ENCODE data around the gene MOGAT3.

MOGAT3 gene

DNA sequence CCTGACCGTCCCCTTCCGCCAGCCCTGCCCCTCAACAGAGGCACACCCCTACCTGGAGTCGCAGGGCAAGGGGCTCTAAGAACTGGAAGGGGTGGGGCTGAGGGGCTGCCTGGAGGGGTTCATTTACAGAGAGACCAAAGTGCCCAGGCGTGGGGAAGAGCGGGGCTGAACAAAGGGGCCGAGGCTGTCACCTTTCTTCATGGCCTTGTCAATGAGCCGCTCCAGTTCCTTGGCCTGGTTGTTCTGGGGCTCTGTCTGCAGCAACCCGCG, 39.0 kb upstream of the MOGAT3 start:
- H3K4me3 ChIP-seq (ENCODE audit: low read length) = no peak overlapping the region

DNA sequence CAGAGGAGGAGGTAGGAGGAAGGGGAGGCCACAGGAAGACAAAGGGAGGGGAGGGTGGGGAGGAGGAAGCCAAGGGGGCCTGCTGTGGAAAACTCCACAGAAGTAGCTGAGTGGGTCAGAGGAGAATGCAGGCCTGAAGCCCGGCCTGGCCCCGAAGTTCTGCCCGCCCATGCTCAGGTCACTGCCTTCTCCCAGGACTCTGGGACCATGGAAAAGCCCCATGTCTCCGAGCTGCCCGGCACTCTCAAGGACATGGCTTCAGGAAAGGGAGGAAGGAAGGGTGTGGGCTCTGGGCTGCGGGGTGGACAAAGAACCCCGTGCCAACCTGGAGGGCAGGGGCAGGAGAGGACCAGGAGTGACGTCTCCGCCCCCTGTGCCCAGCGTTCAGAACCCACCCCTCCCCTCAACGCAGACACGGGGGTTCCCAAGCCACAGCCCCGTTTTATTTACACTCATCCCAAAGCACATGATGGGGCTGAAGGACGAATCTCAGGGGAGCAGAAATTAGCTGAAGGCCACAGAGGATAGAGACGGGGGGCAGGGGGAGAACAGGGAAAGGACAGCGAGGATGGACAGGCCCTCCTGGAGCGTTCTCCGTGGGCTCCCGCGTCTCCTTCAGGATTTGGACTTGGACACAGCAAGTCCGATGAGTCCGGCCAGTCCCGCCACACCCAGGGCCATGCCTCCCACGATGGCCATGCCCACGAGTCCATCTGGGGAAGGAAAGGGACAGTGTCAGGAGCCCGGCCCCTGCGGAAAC, 38.5 kb upstream of the MOGAT3 start:
- no peaks in the 10 kb centered on the region for H3K27me3 ChIP-seq (ENCODE audit: control insufficient read depth, low read length)
- TF ChIP-seq CTCF (IDR thresholded peaks at IDR 0.05; ENCODE audit: low read depth, low read length, poor library complexity, severe bottlenecking) = no peak
- TF ChIP-seq EZH2phosphoT487 (IDR thresholded peaks at IDR 0.05; ENCODE audit: borderline replicate concordance, low read length) = no peak
- H3K4me2 ChIP-seq (ENCODE audit: low read length) = no peak overlapping the region
- peaks cover 9% of the 10 kb centered on the region for H3K4me1 ChIP-seq (ENCODE audit: control insufficient read depth, low read length)
- H3K9me2 ChIP-seq (replicated peaks; ENCODE audit: control insufficient read depth, low read length) = no peaks in the 10 kb centered on the region
- H3K79me2 ChIP-seq (ENCODE audit: control insufficient read depth, low read length) = peaks cover 33% of the 10 kb centered on the region
- no peak overlapping the region for H3K4me3 ChIP-seq (ENCODE audit: low read length)
- no peak overlapping the region for H3K27ac ChIP-seq (ENCODE audit: low read depth, low read length)
- H4K20me1 ChIP-seq (ENCODE audit: control insufficient read depth, insufficient read depth, low read depth, low read length) = peaks cover 11% of the 10 kb centered on the region; the same call in 1 of the 2 replicates
- no peaks in the 10 kb centered on the region for H3F3A ChIP-seq (ENCODE audit: control insufficient read depth, insufficient read depth)
- H3K9me3 ChIP-seq (ENCODE audit: control insufficient read depth, insufficient read depth, low read length) = no peaks in the 10 kb centered on the region
- peaks cover 65% of the 10 kb centered on the region for H3K36me3 ChIP-seq (ENCODE audit: control insufficient read depth, low read length)

More for the DNA sequence above, 39.0 kb upstream of the MOGAT3 start:
- Histone ChIP-seq H4K20me1 (ENCODE audit: control insufficient read depth, insufficient read depth, low read depth, low read length) (peaks cover 9% of the 10 kb centered on the region; the same call in 1 of the 2 replicates), H3K36me3 (ENCODE audit: control insufficient read depth, low read length) (peaks cover 66% of the 10 kb centered on the region), H3K9me2 (replicated peaks; ENCODE audit: control insufficient read depth, low read length) (no peaks in the 10 kb centered on the region), H3K27me3 (ENCODE audit: control insufficient read depth, low read length) (no peaks in the 10 kb centered on the region), H3K4me1 (ENCODE audit: control insufficient read depth, low read length) (peaks cover 9% of the 10 kb centered on the region), H3K79me2 (ENCODE audit: control insufficient read depth, low read length) (peaks cover 37% of the 10 kb centered on the region), H3K9me3 (ENCODE audit: control insufficient read depth, insufficient read depth, low read length) (no peaks in the 10 kb centered on the region), H3F3A (ENCODE audit: control insufficient read depth, insufficient read depth) (no peaks in the 10 kb centered on the region), H3K4me2 (ENCODE audit: low read length) (no peak overlapping the region), H3K27ac (ENCODE audit: low read depth, low read length) (no peak overlapping the region)
- TF ChIP-seq CTCF (IDR thresholded peaks at IDR 0.05; ENCODE audit: low read depth, low read length, poor library complexity, severe bottlenecking) (no peak), EZH2phosphoT487 (IDR thresholded peaks at IDR 0.05; ENCODE audit: borderline replicate concordance, low read length) (no peak)

GRCh38 chr7:101238226-101239182, 37.7 kb upstream of the MOGAT3 start:
- H3K9me3 ChIP-seq (ENCODE audit: control insufficient read depth, insufficient read depth, low read length) = no peaks in the 10 kb centered on the region
- TF ChIP-seq EZH2phosphoT487 (IDR thresholded peaks at IDR 0.05; ENCODE audit: borderline replicate concordance, low read length) (no peak), CTCF (IDR thresholded peaks at IDR 0.05; ENCODE audit: low read depth, low read length, poor library complexity, severe bottlenecking) (no peak)
- H3K79me2 ChIP-seq (ENCODE audit: control insufficient read depth, low read length) = peaks cover 24% of the 10 kb centered on the region
- no peak overlapping the region for H3K4me2 ChIP-seq (ENCODE audit: low read length)
- no peaks in the 10 kb centered on the region for H3K27me3 ChIP-seq (ENCODE audit: control insufficient read depth, low read length)
- peaks cover 5% of the 10 kb centered on the region; the same call in 1 of the 2 replicates for H4K20me1 ChIP-seq (ENCODE audit: control insufficient read depth, insufficient read depth, low read depth, low read length)
- H3K4me1 ChIP-seq (ENCODE audit: control insufficient read depth, low read length) = peaks cover 3% of the 10 kb centered on the region
- H3F3A ChIP-seq (ENCODE audit: control insufficient read depth, insufficient read depth) = no peaks in the 10 kb centered on the region
- H3K27ac ChIP-seq (ENCODE audit: low read depth, low read length) = no peak overlapping the region
- no peak overlapping the region for H3K4me3 ChIP-seq (ENCODE audit: low read length)
- peaks cover 60% of the 10 kb centered on the region for H3K36me3 ChIP-seq (ENCODE audit: control insufficient read depth, low read length)
- H3K9me2 ChIP-seq (replicated peaks; ENCODE audit: control insufficient read depth, low read length) = no peaks in the 10 kb centered on the region

Data from DOHH2 (cell line).